Measurements from ENCODE around the gene TBC1D22A.

GRCh38 chr22:46857885-46858143 is 95.4 kb downstream of the TBC1D22A start:
- no peak for TF ChIP-seq CTCF (IDR thresholded peaks at IDR 0.05; ENCODE audit: poor library complexity, severe bottlenecking)
- no peak for TF ChIP-seq REST (IDR thresholded peaks at IDR 0.05; ENCODE audit: borderline replicate concordance)
